Measurements from ENCODE around the gene CHST3. TPM values are rescaled to one million over a fixed set of nuclear protein-coding genes. Genes with fewer than 3 reads are reported as not detected.
A peak's percentile ranks its signal among the peaks of the same experiment; 100 is the strongest.
"Not testable (repeated sequence)": the region's sequence is repeated elsewhere in the genome, so short reads cannot be mapped to it uniquely, and the experiment has no call there.

CHST3 gene
- total and polyA plus RNA-seq, 4 donors: 2.2 to 13.7 (median 8.0) TPM

DNA sequence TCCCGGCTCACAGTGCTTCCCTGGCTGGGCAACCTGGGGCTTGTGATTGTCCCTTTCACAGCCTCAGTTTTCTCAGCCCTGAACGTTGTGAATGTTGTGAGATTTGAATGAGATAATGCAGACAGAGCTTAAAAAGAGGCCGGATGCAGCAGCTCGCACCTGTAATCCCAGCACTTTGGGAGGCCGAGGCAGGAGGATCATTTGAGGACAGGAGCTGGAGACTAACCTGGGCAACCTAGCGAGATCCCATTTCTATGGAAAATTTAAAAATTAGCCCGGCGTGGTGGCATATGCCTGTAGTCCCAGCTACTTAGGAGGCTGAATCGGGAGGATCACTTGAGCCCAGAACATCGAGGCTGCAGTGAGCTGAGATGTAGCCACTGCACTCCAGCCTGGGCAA is 67.5 kb downstream of the CHST3 start:
- Histone ChIP-seq H3K9ac (ENCODE audit: insufficient read depth in 1 of 2, low read length in 2 of 2) (no peak overlapping the region), H3K27ac (ENCODE audit: low read depth in 1 of 2, low read length in 1 of 2) (no peak overlapping the region), H3K36me3 (ENCODE audit: control insufficient read depth in 4 of 4, insufficient read depth in 4 of 4, low read length in 4 of 4) (no peaks in the 10 kb centered on the region), H3K4me3 (no peak overlapping the region), H3K27me3 (ENCODE audit: control insufficient read depth in 3 of 3, insufficient read depth in 3 of 3, low read length in 2 of 3) (no peaks in the 10 kb centered on the region), H3K9me3 (ENCODE audit: control insufficient read depth in 4 of 4, insufficient read depth in 3 of 4, low read length in 3 of 4) (no peaks in the 10 kb centered on the region), H3K4me1 (ENCODE audit: control insufficient read depth in 5 of 5, insufficient read depth in 5 of 5, low read length in 5 of 5) (peaks cover 0 to 19% (median 7%) of the 10 kb centered on the region in 5 donors)
- ATAC-seq (ENCODE audit: insufficient read depth, low FRiP score) (no peak), DNase-seq (no peak)
- TF ChIP-seq, protein P1, sequence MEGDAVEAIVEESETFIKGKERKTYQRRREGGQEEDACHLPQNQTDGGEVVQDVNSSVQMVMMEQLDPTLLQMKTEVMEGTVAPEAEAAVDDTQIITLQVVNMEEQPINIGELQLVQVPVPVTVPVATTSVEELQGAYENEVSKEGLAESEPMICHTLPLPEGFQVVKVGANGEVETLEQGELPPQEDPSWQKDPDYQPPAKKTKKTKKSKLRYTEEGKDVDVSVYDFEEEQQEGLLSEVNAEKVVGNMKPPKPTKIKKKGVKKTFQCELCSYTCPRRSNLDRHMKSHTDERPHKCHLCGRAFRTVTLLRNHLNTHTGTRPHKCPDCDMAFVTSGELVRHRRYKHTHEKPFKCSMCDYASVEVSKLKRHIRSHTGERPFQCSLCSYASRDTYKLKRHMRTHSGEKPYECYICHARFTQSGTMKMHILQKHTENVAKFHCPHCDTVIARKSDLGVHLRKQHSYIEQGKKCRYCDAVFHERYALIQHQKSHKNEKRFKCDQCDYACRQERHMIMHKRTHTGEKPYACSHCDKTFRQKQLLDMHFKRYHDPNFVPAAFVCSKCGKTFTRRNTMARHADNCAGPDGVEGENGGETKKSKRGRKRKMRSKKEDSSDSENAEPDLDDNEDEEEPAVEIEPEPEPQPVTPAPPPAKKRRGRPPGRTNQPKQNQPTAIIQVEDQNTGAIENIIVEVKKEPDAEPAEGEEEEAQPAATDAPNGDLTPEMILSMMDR (IDR thresholded peaks at IDR 0.05; ENCODE audit: control extremely low read depth, extremely low read depth): no peak
- WGBS, 2 donors: 92 to 94% methylated on average over 10 of the region's 10 CpGs

DNA sequence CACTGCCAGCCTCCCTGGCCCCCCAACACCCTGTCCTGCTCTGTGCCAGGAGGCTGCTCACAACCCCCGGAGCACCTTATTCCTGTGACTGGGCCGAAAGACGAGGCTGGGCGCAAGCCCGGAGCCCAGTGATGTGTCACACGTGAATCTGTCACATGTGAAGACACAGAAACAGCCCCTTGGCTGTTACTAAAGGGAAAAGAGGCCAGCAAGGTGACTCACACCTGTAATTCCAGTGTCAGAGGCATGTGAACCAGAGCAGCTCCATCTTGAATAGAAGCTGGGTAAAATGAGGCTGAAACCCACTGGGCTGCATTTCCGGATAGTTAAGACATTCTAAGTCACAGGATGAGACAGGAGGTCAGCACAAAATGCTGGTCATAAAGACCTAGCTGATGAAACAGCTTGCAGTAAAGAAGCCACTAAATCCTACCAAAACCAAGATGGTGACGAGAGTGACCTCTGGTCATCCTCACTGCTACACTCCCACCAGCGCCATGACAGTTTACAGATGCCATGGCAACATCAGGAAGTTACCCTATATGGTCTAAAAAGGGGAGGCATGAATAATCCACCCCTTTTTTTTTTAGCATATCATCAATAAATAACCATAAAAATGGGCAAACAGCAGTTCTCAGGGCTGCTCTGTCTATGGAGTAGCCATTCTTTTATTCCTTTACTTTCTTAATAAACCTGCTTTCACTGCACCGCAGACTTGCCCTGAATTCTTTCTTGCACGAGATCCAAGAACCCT is 68.4 kb downstream of the CHST3 start:
- H3K9me3 ChIP-seq (ENCODE audit: control insufficient read depth in 4 of 4, insufficient read depth in 3 of 4, low read length in 3 of 4); H3K36me3 ChIP-seq (ENCODE audit: control insufficient read depth in 4 of 4, insufficient read depth in 4 of 4, low read length in 4 of 4); H3K9ac ChIP-seq (ENCODE audit: insufficient read depth in 1 of 2, low read length in 2 of 2); H3K4me3 ChIP-seq; H3K27ac ChIP-seq (ENCODE audit: low read depth in 1 of 2, low read length in 1 of 2); DNase-seq; H3K27me3 ChIP-seq (ENCODE audit: control insufficient read depth in 3 of 3, insufficient read depth in 3 of 3, low read length in 2 of 3); ATAC-seq (ENCODE audit: insufficient read depth, low FRiP score): not testable (repeated sequence)
- 80 to 87% methylated on average over 11 of the region's 11 CpGs for WGBS, 2 donors
- H3K4me1 ChIP-seq (ENCODE audit: control insufficient read depth in 5 of 5, insufficient read depth in 5 of 5, low read length in 5 of 5): peaks cover 0 to 19% (median 7%) of the 10 kb centered on the region in 5 donors

DNA sequence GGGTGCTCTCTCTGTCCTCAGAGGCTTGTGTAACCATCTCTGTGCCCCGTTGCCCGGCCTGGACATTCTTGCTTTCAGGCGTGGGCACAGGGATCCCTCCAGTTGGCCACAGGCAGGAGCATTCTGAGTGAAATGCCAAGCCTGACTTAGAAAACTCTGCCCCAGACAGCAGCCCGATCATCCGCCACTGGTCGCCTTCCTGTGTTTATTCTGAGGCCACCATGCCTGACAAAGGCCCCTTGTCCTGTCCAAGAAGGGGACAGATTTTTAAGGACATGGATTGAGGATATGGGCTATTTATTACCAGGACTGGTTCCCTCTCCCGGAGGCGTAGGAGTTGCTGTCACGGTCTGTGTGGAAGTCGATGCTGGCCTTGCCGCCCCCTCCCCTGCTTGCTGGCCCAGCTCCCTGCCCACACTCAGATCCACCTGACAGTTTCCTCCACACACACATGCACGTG is 69.9 kb downstream of the CHST3 start:
- no peak for DNase-seq

DNA sequence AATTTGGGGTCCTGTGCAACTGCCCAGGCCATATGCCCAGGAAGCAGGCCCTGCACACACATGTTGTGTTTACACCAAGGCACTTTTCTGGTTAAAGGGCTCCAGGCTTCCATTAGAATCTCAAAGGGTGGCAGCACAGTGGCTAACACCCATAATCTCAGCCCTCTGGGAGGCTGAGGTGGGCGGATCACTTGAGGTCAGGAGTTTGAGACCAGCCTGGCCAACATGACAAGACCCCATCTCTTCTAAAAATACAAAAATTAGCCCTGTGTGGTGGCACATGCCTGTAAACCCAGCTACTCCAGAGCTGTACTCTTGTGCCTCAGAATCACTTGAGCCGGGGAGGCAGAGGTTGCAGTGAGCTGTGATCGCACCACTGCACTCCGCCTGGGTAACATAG is 70.6 kb downstream of the CHST3 start:
- WGBS, 2 donors: 97% methylated on average over 4 of the region's 4 CpGs
- DNase-seq: no peak
- no peak overlapping the region for H3K27ac ChIP-seq (ENCODE audit: low read depth in 1 of 2, low read length in 1 of 2)
- TF ChIP-seq, protein P1 (IDR thresholded peaks at IDR 0.05; ENCODE audit: control extremely low read depth, extremely low read depth): no peak
- H3K4me1 ChIP-seq (ENCODE audit: control insufficient read depth in 5 of 5, insufficient read depth in 5 of 5, low read length in 5 of 5): peaks cover 0 to 19% (median 7%) of the 10 kb centered on the region in 5 donors
- no peak overlapping the region for H3K4me3 ChIP-seq
- H3K9ac ChIP-seq (ENCODE audit: insufficient read depth in 1 of 2, low read length in 2 of 2): no peak overlapping the region
- no peaks in the 10 kb centered on the region for H3K9me3 ChIP-seq (ENCODE audit: control insufficient read depth in 4 of 4, insufficient read depth in 3 of 4, low read length in 3 of 4)
- no peak for ATAC-seq (ENCODE audit: insufficient read depth, low FRiP score)
- no peaks in the 10 kb centered on the region for H3K36me3 ChIP-seq (ENCODE audit: control insufficient read depth in 4 of 4, insufficient read depth in 4 of 4, low read length in 4 of 4)
- H3K27me3 ChIP-seq (ENCODE audit: control insufficient read depth in 3 of 3, insufficient read depth in 3 of 3, low read length in 2 of 3): no peaks in the 10 kb centered on the region

More for the DNA sequence above, 69.9 kb downstream of the CHST3 start:
- no peaks in the 10 kb centered on the region for H3K27me3 ChIP-seq (ENCODE audit: control insufficient read depth in 3 of 3, insufficient read depth in 3 of 3, low read length in 2 of 3)
- no peak overlapping the region for H3K9ac ChIP-seq (ENCODE audit: insufficient read depth in 1 of 2, low read length in 2 of 2)
- H3K4me3 ChIP-seq: no peak overlapping the region
- ATAC-seq (ENCODE audit: insufficient read depth, low FRiP score): no peak
- WGBS, 2 donors: 68 to 71% methylated on average over 12 of the region's 12 CpGs
- peaks cover 0 to 19% (median 7%) of the 10 kb centered on the region in 5 donors for H3K4me1 ChIP-seq (ENCODE audit: control insufficient read depth in 5 of 5, insufficient read depth in 5 of 5, low read length in 5 of 5)
- TF ChIP-seq, protein P1 (IDR thresholded peaks at IDR 0.05; ENCODE audit: control extremely low read depth, extremely low read depth): no peak
- peak overlapping the region in 1 of 2 donors; percentile 35 for H3K27ac ChIP-seq (ENCODE audit: low read depth in 1 of 2, low read length in 1 of 2)
- no peaks in the 10 kb centered on the region for H3K36me3 ChIP-seq (ENCODE audit: control insufficient read depth in 4 of 4, insufficient read depth in 4 of 4, low read length in 4 of 4)
- H3K9me3 ChIP-seq (ENCODE audit: control insufficient read depth in 4 of 4, insufficient read depth in 3 of 4, low read length in 3 of 4): no peaks in the 10 kb centered on the region

Data from lung (tissue), 12 donors.